Anterior cingulate cortex (tissue), 58 donors: Measurements from ENCODE around the gene CWC27.

Source experiments
- DNase-seq, 58 donors: peaks; one replicate each; lab custom pipeline; 2025; lab: John Stamatoyannopoulos, UW

CWC27 gene

DNA sequence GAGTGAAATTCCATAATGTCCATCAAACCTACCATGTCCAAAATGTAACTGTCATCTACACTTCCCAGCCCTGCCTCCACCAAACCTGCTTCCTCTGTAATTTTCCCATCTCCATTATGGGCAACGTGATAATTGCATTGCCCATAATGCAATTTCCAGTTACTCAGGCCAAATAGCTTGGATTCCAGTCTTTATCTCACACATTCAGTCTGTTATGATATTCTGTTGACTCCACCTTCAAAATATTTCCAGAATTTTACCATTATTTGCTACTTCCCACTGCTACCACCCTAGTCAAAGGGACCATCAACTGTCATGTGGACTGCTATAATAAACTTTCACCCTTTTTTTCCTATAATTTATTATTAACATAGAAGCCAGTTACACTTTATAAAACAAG, 256.0 kb downstream of the CWC27 start:
- no peak for DNase-seq

DNA sequence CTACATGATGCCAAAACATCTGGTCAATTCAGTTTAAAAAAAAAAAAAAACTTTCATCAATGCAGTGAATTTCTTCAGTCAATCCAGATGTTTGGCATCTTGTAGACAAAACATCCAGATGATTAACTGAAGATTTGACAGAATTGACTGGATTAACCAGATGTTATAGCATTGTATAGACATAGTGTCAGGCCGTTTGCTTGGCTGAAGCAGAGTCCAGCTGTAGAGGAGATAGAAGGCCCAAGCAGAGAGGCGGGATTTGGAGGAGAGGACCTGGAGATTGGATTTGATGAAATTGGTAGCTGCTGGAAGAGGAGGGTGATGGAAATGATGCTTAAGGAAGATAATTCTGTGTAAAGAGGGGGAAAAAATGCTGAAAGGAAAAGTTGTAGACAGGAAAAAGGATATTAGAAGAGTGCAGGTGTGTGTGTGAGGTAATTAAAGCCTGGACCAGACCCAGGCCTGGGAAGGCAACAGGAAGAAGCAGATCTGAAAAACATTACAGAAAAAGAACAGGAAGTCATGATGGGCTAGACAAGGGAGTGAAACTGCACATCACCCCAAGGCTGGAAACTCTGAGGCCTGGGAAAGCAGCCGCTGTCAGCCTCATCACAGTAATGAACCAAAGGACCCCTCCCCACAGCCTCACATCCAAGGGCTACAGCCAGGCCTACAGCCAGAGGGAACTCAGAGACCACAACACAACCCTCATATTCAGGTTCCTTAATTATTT, 258.3 kb downstream of the CWC27 start:
- DNase-seq: no peak

DNA sequence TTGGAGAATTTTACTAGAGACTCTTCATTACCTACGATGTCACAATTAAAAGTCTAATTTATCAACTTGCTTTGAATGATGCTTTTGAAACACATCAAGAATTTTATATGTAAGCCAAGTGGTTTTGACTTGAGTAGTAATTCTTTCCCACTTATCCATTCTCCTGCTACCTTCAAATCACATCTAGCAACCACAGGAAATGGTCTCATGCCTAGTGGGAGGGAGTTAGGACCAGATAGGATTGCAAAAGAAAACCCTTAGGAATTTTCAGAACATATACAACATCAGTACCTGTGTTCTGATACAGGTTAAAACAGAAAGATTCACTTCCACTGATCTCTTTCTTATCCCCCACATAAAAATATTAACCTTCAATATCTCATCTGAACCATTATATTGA, 260.4 kb downstream of the CWC27 start:
- no peak for DNase-seq

DNA sequence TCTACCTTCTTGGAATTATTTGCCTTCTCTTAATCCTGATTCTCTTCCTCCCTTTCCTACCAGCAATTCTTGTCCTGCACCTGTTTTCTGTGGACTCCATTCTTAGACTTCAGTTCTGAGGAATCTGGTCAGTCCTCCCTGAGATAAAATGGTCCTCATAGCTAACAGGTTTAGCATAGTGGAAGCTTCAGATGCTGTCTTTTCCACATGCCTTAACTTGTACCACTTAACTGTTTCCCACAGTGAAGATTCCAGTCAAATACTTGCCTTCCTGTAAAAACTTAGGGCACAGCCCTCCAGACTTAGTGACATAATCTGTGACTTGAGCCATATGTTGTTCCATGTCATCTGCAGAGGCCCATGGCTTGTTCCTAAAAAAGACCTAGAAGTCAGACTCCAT, 261.3 kb downstream of the CWC27 start:
- DNase-seq: no peak

DNA sequence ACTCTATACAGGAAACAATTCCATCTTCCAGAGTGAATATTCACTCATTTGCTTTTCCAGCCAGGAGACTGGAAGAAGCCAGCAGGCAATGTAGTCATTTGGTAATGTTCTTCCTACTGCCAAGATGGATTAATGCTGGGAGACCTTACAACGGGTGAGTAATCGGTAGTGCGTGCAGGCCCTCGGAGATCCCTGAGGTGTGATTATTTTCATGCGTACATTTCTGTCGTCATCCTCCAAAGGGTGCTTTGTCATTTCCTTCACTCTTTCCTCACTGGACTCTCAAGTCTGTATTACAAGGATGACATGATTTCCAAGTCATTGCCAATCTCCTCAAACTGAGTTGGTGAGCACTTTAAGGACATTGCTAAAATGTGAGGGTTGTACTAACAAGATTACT, 263.5 kb downstream of the CWC27 start:
- no peak for DNase-seq

DNA sequence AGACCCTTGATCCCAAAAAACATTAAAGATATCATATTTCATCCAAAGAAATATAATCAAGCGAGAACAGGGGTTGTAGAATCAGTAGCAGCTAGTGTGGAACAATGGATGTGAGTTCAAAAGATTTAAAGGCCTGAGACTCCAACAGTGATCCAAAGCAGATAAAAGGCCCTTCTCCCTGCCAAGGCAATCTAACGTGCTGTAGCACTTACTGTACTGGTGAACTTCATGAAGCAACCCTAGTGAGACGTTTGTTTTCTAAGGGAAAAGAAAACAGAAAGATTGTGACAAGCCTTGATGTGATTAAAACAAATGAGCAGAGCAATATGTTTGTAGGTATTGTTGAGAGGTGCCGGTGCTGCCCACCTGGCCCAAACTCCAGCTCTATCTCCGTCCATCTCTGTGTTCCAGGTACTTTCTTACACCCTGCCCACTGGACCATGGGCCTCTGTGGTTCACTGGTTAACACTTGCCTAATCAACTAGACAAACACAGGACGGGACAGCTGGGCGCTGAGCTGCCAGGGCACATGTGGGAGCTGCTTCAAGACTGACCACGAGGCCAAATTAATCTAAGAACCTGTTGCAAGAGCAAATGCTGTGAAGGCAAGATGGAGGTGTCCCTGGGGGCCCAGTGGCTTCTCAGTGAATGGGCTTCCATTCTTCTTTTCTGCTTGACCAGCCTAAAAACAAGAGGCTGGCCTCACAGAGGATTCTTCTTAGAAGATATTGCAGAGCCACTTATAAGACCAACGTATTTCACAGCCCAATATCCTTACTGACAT, 265.5 kb downstream of the CWC27 start:
- no peak for DNase-seq

DNA sequence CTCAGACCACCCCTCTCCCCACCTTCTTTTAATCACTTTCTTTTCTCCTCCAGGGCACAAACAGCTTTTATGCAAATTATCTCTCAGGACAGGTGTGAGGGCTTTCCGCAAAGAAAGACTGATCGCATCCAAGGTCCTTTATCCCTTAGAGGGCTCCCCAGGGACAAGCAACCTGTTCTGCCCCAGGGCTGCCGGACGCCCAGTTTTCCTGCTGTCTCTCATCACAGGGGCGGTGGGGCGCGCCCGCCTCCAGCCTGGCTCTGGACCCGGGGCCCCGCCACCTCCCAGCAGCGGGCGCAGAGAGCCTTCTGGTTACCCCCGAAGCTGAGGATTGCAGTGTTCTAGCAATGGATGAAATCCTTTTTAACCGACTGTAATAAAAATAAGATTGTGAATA, 266.1 kb downstream of the CWC27 start:
- DNase-seq: peak in 7 of 58 donors; percentile 3 to 45 (median 24)

DNA sequence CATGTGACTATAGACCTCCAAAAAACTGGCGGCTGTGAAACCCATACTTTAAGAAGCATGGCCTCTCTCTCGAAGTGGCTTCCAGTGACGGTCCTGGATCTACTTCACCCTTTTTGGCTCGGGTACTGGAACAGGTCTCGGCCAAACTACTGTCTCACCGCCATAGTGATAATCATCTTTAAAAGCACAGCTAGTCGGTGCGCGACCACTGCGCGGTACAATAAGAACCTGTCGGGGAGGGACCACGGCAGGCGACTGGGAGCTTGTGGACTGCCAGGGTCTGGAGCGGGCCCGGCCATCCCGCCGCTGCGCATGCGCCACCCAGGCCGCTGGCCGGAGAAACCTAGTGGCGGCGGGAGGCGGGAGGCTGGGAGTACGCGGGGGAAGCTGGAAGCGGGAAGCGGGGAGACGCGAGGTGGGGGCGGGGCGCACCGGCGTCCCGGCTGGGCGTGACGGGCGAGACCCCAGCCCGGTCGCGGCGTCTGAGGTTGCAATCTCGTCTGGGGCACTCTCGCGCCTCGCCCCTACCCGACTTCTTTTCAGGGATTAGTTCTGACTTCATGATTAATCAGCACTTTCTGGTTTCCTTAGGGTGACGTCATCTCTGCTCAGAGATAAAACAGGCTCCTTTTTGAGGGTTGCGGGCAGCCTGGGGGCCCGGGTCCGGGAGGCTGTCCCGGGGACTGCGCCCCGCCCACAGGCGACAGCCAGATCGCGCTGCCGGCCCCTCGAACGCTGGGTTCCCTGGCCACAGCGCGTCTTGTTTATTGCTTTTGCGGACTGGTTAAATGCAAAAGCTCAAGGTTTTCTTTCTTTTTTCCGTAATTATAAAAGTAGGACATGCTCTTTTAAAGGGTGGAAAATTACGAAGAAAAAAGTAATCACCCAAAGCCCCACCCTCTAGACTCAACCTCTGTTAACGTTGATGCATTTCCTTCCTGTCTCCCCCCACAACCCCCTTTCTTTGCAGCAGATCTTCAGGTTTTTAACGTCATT, 266.8 kb downstream of the CWC27 start:
- DNase-seq: peak; percentile 29 to 93 (median 82)

DNA sequence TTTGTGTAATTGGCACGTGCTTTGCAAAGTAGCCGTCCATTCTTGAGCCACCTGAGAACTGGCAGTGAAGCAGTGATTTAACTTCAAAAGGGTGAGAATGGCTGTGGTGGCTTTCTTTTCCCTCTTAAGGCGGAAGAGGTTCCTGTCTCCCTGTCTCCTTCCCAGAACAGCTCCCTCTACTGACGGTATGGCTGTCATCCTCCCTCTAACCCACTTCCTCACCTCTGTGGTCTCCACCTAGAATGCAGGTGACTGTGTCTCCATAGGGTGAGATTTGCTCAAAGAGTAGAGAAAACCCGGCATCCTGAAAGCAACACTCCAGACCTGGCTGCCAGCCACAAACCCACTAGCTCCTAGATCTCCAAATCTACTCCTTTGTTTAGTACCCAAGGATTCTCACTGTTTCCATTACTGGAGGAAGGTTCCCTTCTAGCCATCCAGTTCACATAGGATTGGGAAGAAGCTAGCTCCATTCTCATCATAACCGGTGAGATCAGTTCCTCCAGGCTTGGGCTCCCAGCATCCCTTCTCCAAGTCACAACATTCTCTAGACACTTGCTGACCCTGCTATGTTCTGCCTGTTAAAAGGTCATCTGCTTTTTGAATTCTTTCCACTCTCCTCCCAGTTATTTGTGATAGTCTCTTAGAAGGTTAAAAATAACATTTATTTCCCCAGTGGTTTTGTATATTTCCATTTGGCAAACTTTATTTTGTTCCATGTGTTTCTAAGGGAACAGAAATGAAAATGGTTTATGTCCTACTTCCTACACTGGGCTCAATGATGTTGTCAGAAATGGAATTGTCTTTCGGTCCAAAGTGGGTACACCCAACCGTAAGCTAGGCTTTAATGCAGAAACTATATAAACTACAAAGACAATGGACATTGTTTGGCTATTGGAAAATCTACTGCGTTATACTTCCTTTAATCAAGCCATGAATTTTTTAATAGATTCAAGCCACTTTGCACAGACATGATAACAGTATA, 269.4 kb downstream of the CWC27 start:
- no peak for DNase-seq

DNA sequence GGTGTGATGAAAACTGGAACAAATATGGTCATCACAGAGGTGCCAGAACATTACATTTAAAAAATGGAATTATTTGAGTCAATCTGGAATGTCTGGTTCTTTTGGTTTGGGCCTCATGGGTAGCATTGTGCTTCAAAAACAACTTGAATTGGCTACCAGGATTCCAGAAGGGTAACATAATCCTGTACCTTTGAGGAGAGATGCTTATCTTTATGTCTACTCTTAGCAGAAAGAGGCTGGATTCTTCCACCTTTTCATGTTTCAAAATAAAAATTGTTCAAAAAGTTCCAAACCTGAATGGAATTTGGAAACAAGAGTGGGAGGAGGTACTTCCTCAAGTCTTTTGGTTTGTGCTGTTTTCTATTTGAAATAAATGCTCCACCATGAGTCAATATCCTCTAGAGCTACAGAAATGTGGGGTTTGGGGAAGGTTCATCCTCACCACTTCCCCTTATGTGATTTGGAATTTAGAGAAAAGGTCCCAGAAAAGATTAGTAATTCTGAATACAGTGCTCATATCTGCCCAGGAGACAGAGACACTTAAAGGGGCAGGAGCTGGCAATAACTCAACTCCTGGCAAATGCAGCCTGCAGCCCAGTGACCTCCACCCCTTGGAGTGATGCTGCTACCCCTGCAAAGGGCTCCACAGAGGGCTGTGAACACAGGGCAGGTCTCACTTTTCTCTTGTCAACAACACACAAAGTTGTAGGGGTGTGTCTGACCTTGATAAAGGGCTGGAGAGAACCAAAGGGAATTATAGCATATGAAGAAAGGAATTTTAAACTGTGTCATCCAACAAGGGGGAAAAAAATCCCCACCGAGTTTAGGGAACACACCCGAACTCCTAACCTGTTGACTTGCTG, 272.8 kb downstream of the CWC27 start:
- no peak for DNase-seq

DNA sequence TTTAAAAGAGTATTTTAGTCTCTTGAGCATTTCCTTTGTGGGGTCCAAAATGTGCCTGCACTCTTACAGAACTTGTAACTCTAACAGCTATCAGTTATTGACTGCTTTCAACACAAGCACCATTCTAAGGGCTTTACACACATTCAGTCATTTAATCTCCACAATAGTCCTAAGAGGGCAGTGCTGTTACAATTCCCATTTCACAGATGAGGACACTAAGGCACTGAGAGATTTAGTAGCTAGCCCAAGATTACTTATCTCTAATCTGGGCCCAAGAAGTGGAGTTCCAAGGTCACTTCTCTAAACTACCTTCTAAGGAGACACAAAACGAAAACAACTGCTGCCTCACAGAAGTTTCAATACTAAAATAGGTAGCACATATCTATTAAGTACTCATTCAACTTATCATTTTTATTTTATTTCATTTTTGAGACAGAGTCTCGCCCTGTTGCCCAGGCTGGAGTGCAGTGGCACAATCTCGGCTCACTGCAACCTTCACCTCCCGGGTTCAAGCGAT, 275.2 kb downstream of the CWC27 start:
- no peak for DNase-seq

DNA sequence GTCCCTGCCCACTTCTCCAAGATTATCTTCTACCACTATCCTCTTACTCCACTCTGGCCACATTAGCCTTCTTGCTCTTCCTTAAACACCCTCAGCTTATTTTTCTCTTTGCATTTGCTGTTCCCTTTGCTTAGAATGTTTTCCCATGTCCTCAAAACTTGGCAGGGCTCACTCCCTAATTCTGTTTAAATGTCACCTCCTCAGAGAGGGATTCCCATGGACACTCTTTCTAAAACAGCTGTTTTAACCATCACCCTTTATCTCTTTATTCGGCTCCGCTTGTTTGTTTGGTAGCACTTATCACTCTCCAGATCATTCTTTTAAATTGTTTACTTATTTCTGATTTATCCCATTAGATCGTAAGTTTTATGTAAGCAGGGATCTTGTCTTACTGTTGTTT, 278.5 kb downstream of the CWC27 start:
- no peak for DNase-seq

DNA sequence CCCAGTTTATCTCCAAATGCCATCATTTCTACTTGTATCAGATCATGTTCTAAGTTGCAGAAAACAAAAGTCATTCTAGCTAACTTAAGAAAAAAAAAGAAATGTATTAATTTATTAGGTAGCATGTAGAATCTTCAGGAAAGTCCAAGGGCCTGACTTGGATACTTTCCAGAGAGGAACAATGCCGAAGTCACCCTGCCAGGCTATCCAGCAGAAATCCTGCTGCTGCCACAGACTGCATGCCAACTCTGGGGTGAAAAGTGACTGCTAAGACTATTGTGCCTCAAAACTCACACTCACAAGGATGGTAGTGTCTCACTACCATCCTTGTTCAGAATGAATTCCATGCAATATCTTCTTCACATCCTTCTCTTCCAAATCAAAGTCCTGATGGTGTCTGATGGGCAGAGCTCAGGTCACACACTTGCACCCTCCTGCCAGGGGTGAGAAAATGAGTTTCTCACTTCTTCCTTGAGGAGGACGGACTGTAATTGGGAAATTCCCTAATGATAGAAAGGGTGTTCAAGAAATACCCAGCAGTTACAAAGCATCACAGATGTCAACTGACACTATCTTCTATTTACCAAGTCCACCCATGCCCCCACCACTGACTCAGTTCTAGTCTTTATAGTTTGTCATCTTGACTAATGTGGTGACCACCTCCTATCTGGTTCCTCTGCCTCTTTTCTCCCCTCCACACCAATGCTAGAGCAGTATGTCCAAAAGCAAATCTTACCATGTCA, 279.4 kb downstream of the CWC27 start:
- DNase-seq: no peak

DNA sequence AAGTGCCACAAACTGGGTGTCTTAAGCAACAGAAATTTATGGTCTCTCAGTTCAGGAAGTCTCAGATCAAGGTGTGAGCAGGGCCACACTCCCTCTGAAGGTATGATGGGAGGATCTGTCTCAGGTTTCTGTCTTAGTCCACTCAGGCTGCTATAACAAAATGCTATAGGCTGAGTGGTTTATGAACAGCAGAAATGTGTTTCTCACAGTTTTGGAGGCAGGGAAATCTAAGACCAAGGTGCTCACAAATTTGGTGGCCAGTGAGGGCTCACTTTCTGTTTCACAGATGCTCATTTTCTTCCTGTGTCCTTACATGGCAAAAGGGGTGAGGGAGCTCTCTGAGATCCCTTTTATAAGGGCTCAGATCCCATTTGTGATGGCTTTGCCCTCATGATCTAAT, 281.4 kb downstream of the CWC27 start:
- DNase-seq: no peak

DNA sequence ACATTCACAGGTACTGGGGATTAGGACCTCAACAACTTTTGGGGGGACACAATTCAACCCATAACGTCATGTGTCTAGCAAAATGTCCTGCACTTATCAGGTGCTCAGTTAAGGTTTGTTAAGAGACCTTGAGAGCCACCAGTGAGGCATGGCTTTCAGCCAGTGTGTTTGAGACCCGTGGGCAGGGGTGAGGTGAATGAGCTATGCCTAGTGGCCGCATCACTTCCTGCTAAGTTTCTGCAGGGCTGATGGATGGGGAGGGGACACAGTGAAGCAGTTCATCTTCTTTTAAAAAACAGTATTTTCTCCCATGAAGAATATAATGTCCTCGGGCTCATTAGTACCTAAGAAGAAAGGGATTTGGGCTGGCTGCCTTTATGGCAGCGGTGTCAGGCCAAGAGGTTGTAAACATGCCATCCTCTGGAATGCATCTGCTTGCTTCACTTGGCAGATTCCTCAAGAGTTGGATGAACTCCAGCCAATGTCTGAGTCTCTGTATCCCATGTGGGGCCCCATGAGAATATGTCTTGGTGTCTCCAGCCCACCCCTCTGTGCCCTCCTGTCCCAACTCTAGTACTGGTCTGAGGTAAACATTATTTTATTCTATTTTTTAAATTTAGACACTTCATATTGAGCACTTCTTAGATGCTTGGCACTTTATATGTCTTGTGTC, 282.2 kb downstream of the CWC27 start:
- no peak for DNase-seq

DNA sequence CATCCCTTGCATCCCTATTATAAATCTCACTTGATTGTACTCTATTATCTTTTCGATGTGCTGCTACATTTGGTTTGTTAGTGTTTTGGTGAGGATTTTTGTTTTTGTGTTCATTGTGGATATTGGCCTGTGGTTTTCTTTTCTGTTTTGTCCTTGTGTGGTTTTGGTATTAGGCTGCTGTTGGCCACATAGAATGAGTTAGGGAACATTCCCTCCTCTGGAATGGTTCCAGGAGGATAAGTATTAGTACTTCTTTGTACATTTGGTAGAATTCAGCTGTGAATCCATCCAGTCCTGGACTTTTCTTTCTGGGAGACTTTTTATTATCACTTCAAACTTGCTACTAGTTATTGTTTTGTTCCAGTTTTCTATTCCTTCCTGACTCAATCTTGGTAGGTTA, 287.2 kb downstream of the CWC27 start:
- DNase-seq: no peak
